KBM-7 (cell line): Measurements from ENCODE around the gene ALG8.
A peak's percentile ranks its signal among the peaks of the same experiment; 100 is the strongest.

ENCODE experiments used
- DNase-seq: peaks from one replicate; pipeline ENCODE4 v3.0.0-alpha.2; 2015
- in situ Hi-C: fragments of 300-500 bp; cut with MboI; formaldehyde crosslinking; loops from 2 replicates; pipeline ENCODE4 v1.14.3; 2020; ENCODE audit warnings: low sequenced_read_pairs, low pct_unique_long_range_greater_than_20kb, mixed read lengths

ALG8 gene

GRCh38 chr11:78161962-78162371 lies 22.5 kb upstream of the ALG8 start:
- DNase-seq, result no peak
- in situ Hi-C loops, result no loop called here

DNA sequence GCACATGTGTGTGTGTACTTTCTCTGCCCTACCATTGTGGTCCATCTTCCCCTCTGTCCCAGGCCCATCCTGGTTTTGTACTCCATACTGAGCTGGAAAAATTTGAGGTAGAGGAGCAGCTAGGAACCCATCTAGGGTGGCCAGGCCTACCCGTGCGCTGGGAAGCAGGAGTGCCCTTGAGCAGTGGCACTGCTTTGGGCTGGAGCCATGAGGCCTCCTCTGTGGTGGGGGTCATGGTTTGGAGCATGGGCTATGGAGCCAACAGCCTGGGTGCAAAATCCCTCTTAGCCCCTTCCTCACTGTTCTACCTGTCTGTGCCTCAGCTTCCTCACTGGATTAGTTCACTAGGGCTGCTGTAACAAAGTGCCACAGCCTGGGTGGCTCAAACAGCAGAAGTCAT lies 21.9 kb upstream of the ALG8 start:
- in situ Hi-C loops, result no loop called here
- no peak for DNase-seq

DNA sequence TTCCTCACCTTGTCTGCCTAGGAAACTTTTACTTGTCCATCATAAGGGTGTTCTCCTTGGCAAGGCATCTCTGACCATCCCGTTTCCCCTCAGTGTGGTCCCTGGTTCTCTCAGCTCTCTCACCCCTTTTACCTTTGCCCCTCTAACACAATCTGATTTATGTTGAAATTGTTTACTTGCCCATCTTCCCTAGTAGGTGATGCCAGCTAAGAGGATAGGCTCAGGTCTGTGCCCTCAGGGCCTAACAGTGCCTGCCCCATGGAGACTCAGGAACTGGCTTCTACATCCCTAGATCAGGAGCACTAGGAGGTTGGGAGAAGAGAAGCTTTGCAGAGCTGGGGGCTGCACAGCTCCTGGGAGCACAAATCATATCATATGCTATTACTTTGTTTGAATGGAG lies 21.1 kb upstream of the ALG8 start:
- DNase-seq, result no peak
- in situ Hi-C loops, result no loop called here

GRCh38 chr11:78158987-78159652 lies 19.7 kb upstream of the ALG8 start:
- DNase-seq, result no peak
- in situ Hi-C loops, result no loop called here

GRCh38 chr11:78156127-78156844 lies 16.9 kb upstream of the ALG8 start:
- DNase-seq, result no peak
- in situ Hi-C loops, result no loop called here

GRCh38 chr11:78151804-78152203 lies 12.4 kb upstream of the ALG8 start:
- in situ Hi-C loops, result no loop called here
- DNase-seq, result no peak

- DNase-seq, result no peak
Observed at GRCh38 chr11:78150754-78151153, 11.3 kb upstream of the ALG8 start.

DNA sequence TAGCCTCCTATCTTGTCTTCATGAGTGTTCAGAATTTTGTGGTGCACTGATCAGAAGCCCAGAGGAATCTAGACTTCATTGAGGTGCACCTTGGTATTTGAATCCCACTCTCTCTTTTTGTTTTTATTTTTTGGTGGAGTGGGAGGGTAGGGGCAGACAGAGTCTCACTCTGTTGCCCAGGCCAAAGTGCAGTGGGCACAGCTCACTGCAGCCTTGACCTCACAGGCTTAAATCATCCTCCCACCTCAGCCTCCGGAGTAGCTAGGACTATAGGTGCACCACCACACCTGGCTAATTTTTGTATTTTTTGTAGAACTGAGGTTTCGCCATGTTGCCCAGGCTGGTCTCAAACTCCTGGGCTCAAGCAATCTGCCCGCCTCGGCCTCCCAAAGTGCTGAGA lies 10.9 kb upstream of the ALG8 start:
- in situ Hi-C loops, result no loop called here
- no peak for DNase-seq

More at GRCh38 chr11:78150754-78151153, 11.3 kb upstream of the ALG8 start:
- in situ Hi-C loops, result no loop called here

GRCh38 chr11:78149646-78150045 lies 10.2 kb upstream of the ALG8 start:
- in situ Hi-C loops, result no loop called here
- DNase-seq, result no peak

DNA sequence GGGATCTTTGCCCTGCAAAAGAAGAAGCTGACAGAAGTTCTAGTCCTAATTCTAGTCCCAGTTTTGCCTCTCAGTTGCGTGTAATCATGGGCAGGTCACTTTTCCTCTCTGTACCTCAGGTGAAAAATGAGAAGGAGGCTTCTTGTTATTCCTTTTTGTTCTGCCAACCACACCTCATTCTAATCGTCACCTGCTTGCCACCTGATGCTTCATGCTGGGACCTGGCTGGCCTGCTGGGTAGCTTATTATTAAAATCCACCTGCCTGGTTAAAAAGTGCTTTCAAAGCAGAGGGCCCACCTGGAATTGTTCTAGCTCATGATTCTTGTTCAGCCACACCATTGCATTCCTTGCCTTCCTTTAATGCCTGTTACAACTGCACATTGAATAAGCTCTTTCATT lies 8.4 kb upstream of the ALG8 start:
- in situ Hi-C loops, result no loop called here
- no peak for DNase-seq

- DNase-seq, result no peak
- in situ Hi-C loops, result no loop called here
Observed at GRCh38 chr11:78145511-78146025, 6.1 kb upstream of the ALG8 start.

- in situ Hi-C loops, result no loop called here
- peak; percentile 18 for DNase-seq
Observed at GRCh38 chr11:78140392-78141077, 1.1 kb upstream of the ALG8 start.

DNA sequence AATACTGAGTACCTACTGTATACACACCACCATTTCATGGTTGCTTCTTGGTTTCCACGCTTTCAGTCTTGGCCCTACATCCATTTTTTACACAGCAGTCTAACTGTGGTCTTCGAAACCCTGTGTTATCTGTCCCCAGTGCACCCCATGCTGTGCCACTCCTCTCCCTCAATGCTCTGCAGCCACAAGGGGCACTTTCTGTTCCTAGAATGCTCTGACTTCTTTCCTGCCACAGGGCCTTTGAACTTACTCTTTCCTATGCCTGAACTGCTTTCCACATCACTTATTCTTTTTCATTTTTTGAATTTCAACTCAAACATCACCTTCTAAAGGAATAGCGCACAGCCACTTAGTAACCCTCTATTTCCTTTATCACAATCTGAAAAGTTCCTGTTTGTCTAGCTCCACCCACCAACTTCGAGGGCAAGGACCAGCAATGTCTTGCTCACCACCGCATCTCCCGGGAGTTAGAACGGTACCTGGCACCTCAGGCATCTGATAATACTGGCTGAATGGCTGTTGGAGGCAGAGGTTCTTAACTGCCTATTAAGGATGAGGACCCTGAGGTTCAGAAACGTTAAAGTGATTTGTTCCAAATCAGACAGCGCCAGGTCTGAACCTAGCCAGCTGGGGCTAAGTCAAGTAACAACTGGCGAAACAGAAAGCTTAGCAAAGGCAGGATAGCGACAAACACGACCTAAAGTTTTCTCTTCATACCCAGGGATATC lies 568 bp downstream of the ALG8 start:
- in situ Hi-C loops, result no loop called here
- DNase-seq, result peak; percentile 56

- DNase-seq, result peak; percentile 11
- in situ Hi-C loops, result no loop called here
Observed at GRCh38 chr11:78138291-78138690, 1.1 kb downstream of the ALG8 start.

DNA sequence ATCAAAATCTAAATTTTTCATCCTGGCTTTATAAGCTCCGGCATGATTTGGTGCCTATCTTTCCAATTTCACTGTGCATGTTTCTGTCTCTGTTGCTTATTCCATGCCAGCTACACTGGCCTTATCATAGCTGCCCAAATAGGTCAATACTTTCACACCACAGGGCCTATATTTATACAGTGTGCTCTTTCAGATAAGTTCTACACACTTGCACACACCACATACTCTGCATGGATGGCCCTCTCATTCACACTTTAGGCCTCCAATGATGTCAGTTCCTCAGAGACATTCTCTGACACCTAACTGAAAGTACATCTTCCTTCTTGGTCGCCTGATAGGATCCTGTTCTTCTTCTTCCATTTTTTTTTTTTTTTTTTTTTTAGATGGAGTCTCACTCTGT lies 7.0 kb downstream of the ALG8 start:
- in situ Hi-C loops, result no loop called here
- DNase-seq, result no peak

- in situ Hi-C loops, result no loop called here
- DNase-seq, result no peak
Observed at GRCh38 chr11:78131956-78132355, 7.5 kb downstream of the ALG8 start.

- in situ Hi-C loops, result no loop called here
- no peak for DNase-seq
Observed at GRCh38 chr11:78127403-78127802, 12.0 kb downstream of the ALG8 start.

DNA sequence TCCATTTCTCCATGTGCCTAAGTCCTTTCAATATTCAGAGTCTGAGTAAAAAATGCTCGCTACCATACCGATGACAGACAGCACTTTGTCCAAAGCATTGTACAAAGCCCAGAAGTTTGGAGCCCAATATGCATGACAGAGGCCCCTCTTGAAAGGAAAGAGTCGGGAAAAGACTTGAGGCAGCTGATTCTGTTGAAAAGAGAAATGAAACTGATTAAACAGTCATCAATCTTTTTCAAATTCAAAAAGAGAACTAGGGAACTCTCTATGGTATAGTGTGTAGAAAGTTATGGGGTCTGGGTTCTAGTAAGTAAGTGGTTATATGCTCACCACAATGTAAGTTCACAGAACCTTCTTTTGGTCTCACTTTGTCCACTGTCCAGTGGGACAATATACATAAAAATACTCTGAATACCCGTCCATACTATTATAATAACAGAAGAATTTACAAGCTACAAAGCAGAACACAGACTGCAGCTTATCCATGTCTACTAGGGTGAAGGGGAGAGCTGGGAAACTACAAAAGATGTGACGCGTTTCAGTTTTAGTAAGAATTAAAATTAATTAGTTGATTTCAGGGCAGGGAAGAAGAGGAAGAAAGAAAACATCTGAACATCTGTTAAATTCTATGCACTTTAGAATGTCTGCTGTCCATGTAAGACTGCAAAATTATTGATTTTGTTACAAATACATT lies 26.7 kb downstream of the ALG8 start:
- in situ Hi-C loops, result no loop called here
- no peak for DNase-seq

- in situ Hi-C loops, result no loop called here
- DNase-seq, result no peak
Observed at GRCh38 chr11:78111298-78111697, 28.1 kb downstream of the ALG8 start.
